Measurements from ENCODE around the gene RAB12.
"Not testable (repeated sequence)": the region's sequence is repeated elsewhere in the genome, so short reads cannot be mapped to it uniquely, and the experiment has no call there.

DNA sequence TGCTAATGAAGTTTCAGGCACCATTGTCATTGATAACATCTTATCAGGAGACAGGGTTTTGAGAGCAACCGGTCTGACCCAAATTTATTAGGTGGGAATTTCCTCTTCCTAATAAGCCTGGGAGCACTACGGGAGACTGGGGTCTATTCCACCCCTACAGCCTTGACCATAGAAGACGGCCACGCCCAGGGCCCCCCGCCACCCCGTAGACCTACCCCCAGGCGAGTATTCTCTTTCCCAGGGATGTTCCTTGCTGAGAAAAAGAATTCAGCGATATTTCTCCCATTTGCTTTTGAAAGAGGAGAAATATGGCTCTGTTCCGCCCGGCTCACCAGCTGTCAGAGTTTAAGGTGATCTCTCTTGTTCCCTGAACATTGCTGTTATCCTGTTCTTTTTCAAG is 13.4 kb downstream of the RAB12 start:
- not testable (repeated sequence) for TF ChIP-seq EZH2phosphoT487 (IDR thresholded peaks at IDR 0.05)
- TF ChIP-seq, protein P1, sequence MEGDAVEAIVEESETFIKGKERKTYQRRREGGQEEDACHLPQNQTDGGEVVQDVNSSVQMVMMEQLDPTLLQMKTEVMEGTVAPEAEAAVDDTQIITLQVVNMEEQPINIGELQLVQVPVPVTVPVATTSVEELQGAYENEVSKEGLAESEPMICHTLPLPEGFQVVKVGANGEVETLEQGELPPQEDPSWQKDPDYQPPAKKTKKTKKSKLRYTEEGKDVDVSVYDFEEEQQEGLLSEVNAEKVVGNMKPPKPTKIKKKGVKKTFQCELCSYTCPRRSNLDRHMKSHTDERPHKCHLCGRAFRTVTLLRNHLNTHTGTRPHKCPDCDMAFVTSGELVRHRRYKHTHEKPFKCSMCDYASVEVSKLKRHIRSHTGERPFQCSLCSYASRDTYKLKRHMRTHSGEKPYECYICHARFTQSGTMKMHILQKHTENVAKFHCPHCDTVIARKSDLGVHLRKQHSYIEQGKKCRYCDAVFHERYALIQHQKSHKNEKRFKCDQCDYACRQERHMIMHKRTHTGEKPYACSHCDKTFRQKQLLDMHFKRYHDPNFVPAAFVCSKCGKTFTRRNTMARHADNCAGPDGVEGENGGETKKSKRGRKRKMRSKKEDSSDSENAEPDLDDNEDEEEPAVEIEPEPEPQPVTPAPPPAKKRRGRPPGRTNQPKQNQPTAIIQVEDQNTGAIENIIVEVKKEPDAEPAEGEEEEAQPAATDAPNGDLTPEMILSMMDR (IDR thresholded peaks at IDR 0.05), result not testable (repeated sequence)

All from neural progenitor cell (in vitro differentiated cells).